Measurements from ENCODE around the gene ARFGAP3. TPM values are rescaled to one million over a fixed set of nuclear protein-coding genes. Genes with fewer than 3 reads are reported as not detected.

The ARFGAP3 gene
- total and polyA plus RNA-seq, 10 donors: 15.0 to 46.8 (median 40.4) TPM

- Histone ChIP-seq H3K4me3 (no peak overlapping the region), H3K27ac (no peak overlapping the region), H3K9me3 (no peaks in the 10 kb centered on the region), H3K36me3 (peaks cover 0 to 60% (median 48%) of the 10 kb centered on the region in 6 donors), H3K4me1 (peaks cover 0 to 22% (median 8%) of the 10 kb centered on the region in 6 donors), H3K27me3 (replicated peaks in 1 of 7) (no peaks in the 10 kb centered on the region)
- TF ChIP-seq POLR2A (IDR thresholded peaks at IDR 0.05): no peak
- TF ChIP-seq POLR2AphosphoS5 (IDR thresholded peaks at IDR 0.05): no peak
- 90 to 94% (median 92%) methylated on average over 7 to 8 of the region's 8 CpGs for WGBS, 5 donors
- intact Hi-C loops (cut with DNase I; ENCODE audit: low total_unique reads): no loop called here
- DNase-seq: no peak
Measured at GRCh38 chr22:42869463-42869862, 12.4 kb upstream of the ARFGAP3 start.

- TF ChIP-seq CTCF (IDR thresholded peaks at IDR 0.05 in 8 of 11, conservative IDR thresholded peaks at IDR 0.05 in 3 of 11): no peak
- peak in 2 of 3 donors; percentile 7 to 65 for TF ChIP-seq POLR2AphosphoS5 (IDR thresholded peaks at IDR 0.05)
- WGBS, 5 donors: 80 to 94% (median 86%) methylated on average over 14 to 16 of the region's 16 CpGs
- intact Hi-C loops (cut with DNase I; ENCODE audit: low total_unique reads): no loop called here
- no peak overlapping the region for H3K27ac ChIP-seq
- DNase-seq: no peak
- H3K9me3 ChIP-seq: peaks cover 0 to 3% (median 0%) of the 10 kb centered on the region in 8 donors
- peaks cover 0 to 27% (median 8%) of the 10 kb centered on the region in 6 donors for H3K4me1 ChIP-seq
- no peak overlapping the region for H3K4me3 ChIP-seq
- H3K36me3 ChIP-seq: peaks cover 0 to 53% (median 43%) of the 10 kb centered on the region in 6 donors
- H3K27me3 ChIP-seq (replicated peaks in 1 of 7): no peaks in the 10 kb centered on the region
Measured at GRCh38 chr22:42868751-42869251, 11.7 kb upstream of the ARFGAP3 start.

DNA sequence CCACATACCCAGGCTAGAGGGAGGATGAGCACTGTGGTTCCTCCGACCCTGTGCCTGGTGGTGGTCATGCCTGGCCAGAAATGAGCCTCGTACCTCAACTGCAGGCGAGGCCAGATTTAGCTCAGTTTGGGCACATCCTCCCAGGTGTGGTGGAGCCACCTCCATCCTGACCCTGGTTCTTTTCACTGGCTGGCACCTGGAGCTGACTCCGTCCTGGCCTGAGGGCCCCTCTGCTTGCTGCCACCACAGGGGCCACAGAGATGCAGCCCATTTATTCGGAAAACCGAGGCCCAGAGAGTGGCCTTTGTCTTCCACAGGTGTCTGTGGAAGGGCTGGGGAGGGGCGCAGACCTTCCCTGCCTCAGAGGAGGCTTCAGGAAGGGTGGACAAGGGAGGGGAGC is 9.0 kb upstream of the ARFGAP3 start:
- TF ChIP-seq POLR2A (IDR thresholded peaks at IDR 0.05) (no peak), POLR2AphosphoS5 (IDR thresholded peaks at IDR 0.05) (peak in 2 of 3 donors; percentile 15 to 41)
- Histone ChIP-seq H3K4me3 (no peak overlapping the region), H3K9me3 (peaks cover 0 to 4% (median 0%) of the 10 kb centered on the region in 8 donors), H3K27ac (no peak overlapping the region), H3K4me1 (peaks cover 0 to 38% (median 9%) of the 10 kb centered on the region in 6 donors), H3K27me3 (replicated peaks in 1 of 7) (no peaks in the 10 kb centered on the region), H3K36me3 (peaks cover 0 to 26% (median 19%) of the 10 kb centered on the region in 6 donors)
- DNase-seq: peak; percentile 71
- WGBS, 5 donors: 88 to 95% (median 89%) methylated on average over 6 to 7 of the region's 7 CpGs
- intact Hi-C loops (cut with DNase I; ENCODE audit: low total_unique reads): no loop called here

DNA sequence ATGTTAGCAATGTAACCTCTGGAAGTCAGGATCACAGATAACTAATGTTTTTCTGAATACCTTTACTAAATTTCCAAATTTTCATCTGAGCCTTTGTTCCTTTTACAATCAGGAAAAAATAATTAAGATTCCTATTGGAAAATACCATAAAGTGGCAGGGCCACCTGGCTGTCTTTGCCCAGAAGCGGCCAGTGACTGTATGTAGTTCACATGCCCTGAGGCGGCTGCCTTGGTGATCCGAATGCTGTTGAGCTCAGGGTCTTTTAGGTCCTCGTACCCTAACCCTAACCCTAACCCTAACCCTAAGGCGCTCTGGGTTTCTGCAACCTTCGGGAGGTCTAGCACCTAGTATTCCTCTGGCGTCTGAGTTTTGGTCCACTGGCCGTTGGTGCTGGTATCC is 8.5 kb upstream of the ARFGAP3 start:
- Histone ChIP-seq H3K9me3 (peaks cover 0 to 4% (median 0%) of the 10 kb centered on the region in 8 donors), H3K27me3 (replicated peaks in 1 of 7) (no peaks in the 10 kb centered on the region), H3K4me1 (peaks cover 3 to 44% (median 13%) of the 10 kb centered on the region in 6 donors), H3K4me3 (no peak overlapping the region), H3K27ac (no peak overlapping the region), H3K36me3 (peaks cover 0 to 21% (median 14%) of the 10 kb centered on the region in 6 donors)
- DNase-seq: no peak
- 82 to 92% (median 90%) methylated on average over 8 of the region's 8 CpGs for WGBS, 5 donors
- intact Hi-C loops (cut with DNase I; ENCODE audit: low total_unique reads): no loop called here
- TF ChIP-seq POLR2AphosphoS5 (IDR thresholded peaks at IDR 0.05): no peak
- no peak for TF ChIP-seq POLR2A (IDR thresholded peaks at IDR 0.05)
- TF ChIP-seq CTCF (IDR thresholded peaks at IDR 0.05 in 8 of 11, conservative IDR thresholded peaks at IDR 0.05 in 3 of 11): no peak

DNA sequence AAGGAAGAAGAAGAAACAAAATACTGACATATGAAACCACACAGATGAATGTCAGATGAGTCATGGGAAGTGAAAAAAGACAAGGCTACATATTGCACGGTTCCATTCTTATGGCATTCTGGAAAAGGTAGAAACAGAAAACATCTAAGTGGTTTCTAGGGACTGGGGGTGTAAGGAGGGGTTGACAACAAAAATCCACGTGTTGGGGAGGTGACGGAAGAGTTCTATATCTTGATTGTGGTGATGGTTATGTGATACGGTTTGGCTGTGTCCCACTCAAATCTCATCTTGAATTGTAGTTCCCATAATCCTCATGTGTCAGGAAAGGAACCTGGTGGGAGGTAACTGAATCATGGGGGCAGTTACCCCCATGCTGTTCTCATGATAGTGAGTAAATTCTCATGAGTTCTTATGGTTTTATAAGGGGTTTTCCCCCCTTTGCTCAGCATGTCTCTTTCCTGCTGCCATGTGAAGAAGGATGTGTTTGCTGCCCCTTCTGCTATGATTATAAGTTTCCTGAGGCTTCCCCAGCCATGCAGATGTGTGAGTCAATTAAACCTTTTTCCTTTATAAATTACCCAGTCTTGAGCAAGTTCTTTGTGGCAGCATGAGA is 6.4 kb upstream of the ARFGAP3 start:
- Histone ChIP-seq H3K27me3 (replicated peaks in 1 of 7) (no peaks in the 10 kb centered on the region), H3K4me1 (peaks cover 8 to 56% (median 19%) of the 10 kb centered on the region in 6 donors), H3K9me3 (peaks cover 0 to 4% (median 0%) of the 10 kb centered on the region in 8 donors), H3K4me3 (no peak overlapping the region), H3K36me3 (peaks cover 0 to under 1% (median 0%) of the 10 kb centered on the region in 6 donors), H3K27ac (peak overlapping the region in 5 of 8 donors; percentile 27 to 71 (median 48))
- TF ChIP-seq CTCF (IDR thresholded peaks at IDR 0.05 in 8 of 11, conservative IDR thresholded peaks at IDR 0.05 in 3 of 11): no peak
- no peak for TF ChIP-seq POLR2AphosphoS5 (IDR thresholded peaks at IDR 0.05)
- no peak for TF ChIP-seq POLR2A (IDR thresholded peaks at IDR 0.05)
- no peak for DNase-seq
- WGBS, 5 donors: 19 to 46% (median 33%) methylated on average over 4 of the region's 4 CpGs
- intact Hi-C loops (cut with DNase I; ENCODE audit: low total_unique reads): no loop called here
